ENCODE results near the gene ADARB1. TPM values are rescaled to one million over a fixed set of nuclear protein-coding genes. Genes with fewer than 3 reads are reported as not detected.
"Not testable (repeated sequence)": the region's sequence is repeated elsewhere in the genome, so short reads cannot be mapped to it uniquely, and the experiment has no call there.

ADARB1 gene
- polyA plus RNA-seq, 1 donor (not counting 4 experiments of a cell fraction or from before 2014, with no cell fraction given), result 13.0 TPM

DNA sequence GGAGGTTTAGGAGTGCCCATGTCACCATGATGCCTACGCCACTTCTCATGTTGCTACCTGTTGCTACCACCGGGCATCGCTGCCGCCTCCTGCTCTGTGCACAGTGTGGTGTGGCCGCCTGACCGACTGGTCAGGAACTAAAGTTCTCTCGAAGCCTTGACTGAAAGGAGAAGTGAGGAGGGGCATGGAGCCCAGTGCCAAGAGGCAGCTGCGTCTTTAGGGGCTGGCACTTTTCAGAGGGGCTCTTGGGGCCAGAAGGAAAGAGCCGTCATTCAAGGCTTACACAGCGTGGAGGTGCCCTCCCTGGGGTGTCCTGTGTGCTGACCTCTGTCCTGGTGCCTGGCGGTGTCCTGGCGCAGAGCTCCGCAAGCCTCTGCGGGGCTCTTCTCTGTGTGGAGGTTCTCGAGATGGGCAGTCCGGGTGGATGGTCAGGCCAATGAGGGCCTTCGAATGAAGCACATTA is 57.2 kb downstream of the ADARB1 start:
- Histone ChIP-seq H3K4me2 (ENCODE audit: control insufficient read depth, extremely low read depth, insufficient read depth, low read depth, low read length) (no peak overlapping the region), H4K20me1 (ENCODE audit: control insufficient read depth, extremely low read depth, insufficient read depth, low read length) (no peaks in the 10 kb centered on the region), H3K36me3 (ENCODE audit: control insufficient read depth in 2 of 2, extremely low read depth in 1 of 2, insufficient read depth in 2 of 2, low read length in 2 of 2) (peaks cover 5 to 21% of the 10 kb centered on the region in 2 experiments), H3K9me3 (ENCODE audit: control insufficient read depth, low read depth, low read length) (no peaks in the 10 kb centered on the region), H3K27me3 (ENCODE audit: control insufficient read depth, extremely low read depth, insufficient read depth, low read length) (no peaks in the 10 kb centered on the region), H3K9ac (ENCODE audit: control insufficient read depth, extremely low read depth, insufficient read depth, low read length) (no peak overlapping the region), H3K4me3 (ENCODE audit: control insufficient read depth in 2 of 3, extremely low read depth in 1 of 3, insufficient read depth in 2 of 3, low read depth in 1 of 3, low read length in 3 of 3) (no peak overlapping the region), H3K27ac (ENCODE audit: control insufficient read depth, insufficient read depth, low read length) (no peak overlapping the region), H3K9me1 (ENCODE audit: control insufficient read depth, extremely low read depth, insufficient read depth, low read length) (no peaks in the 10 kb centered on the region), H3K79me2 (ENCODE audit: control insufficient read depth, insufficient read depth, low read length) (no peaks in the 10 kb centered on the region), H3K4me1 (ENCODE audit: control insufficient read depth, extremely low read depth, insufficient read depth, low read length) (peaks cover 32% of the 10 kb centered on the region), H2AFZ (ENCODE audit: control insufficient read depth, low read length) (no peak overlapping the region)
- dilution Hi-C loops (cut with MboI; ENCODE audit: extremely low pct_ligation_motif_present, low sequenced_read_pairs), result loop anchor here (10.0 kb wide), 1 partner anchor 187 kb away; the partner anchor contains the start of gene SLX9
- TF ChIP-seq EZH2 (IDR thresholded peaks at IDR 0.05; ENCODE audit: low read length), result no peak
- TF ChIP-seq, protein P1, sequence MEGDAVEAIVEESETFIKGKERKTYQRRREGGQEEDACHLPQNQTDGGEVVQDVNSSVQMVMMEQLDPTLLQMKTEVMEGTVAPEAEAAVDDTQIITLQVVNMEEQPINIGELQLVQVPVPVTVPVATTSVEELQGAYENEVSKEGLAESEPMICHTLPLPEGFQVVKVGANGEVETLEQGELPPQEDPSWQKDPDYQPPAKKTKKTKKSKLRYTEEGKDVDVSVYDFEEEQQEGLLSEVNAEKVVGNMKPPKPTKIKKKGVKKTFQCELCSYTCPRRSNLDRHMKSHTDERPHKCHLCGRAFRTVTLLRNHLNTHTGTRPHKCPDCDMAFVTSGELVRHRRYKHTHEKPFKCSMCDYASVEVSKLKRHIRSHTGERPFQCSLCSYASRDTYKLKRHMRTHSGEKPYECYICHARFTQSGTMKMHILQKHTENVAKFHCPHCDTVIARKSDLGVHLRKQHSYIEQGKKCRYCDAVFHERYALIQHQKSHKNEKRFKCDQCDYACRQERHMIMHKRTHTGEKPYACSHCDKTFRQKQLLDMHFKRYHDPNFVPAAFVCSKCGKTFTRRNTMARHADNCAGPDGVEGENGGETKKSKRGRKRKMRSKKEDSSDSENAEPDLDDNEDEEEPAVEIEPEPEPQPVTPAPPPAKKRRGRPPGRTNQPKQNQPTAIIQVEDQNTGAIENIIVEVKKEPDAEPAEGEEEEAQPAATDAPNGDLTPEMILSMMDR (optimal IDR thresholded peaks at IDR 0.05 in 1 of 3, IDR thresholded peaks at IDR 0.05 in 1 of 3, conservative IDR thresholded peaks at IDR 0.05 in 1 of 3; ENCODE audit: extremely low read depth in 1 of 3, insufficient read depth in 2 of 3, low read length in 3 of 3), result no peak
- FAIRE-seq (no peak), DNase-seq (ENCODE audit: low read depth, low spot score) (no peak)

DNA sequence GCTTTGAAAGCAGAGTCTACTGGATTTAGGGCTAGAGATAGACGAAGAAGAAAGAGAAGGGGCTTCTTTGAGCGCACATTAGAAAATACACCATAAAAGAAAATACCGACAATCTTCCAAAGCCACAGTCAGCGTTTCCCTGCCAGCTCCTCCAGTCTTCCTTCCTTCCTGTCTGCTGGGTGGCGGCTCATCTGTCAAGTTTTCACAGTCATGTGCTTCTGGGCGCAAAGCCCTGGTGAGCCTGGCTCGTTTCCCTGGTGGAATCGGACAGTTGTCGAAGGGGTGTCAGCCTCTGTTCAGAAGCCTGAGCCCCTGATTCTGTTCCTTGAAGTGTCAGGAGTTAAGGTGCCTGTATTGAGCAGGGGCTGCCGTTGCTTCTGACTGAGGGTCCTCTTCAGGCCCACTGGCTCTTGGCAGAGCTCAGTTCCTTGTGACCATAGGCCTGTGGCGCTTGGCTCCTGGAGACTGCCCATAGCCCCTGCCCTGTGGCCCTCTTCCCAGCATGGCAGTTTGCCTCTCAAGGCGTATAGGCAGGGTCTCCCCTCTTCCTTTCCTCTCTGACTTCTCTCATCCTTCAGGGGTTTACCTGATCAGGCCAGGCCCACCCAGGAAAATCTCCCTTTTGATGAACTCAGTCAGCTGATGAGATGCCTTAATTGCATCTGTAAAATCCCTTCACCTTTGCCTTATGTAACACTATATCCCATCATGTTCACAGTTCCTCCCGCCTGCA is 58.6 kb downstream of the ADARB1 start:
- peaks cover 3 to 12% of the 10 kb centered on the region in 2 experiments for H3K36me3 ChIP-seq (ENCODE audit: control insufficient read depth in 2 of 2, extremely low read depth in 1 of 2, insufficient read depth in 2 of 2, low read length in 2 of 2)
- H3K4me3 ChIP-seq (ENCODE audit: control insufficient read depth in 2 of 3, extremely low read depth in 1 of 3, insufficient read depth in 2 of 3, low read depth in 1 of 3, low read length in 3 of 3), result no peak overlapping the region
- no peaks in the 10 kb centered on the region for H3K9me1 ChIP-seq (ENCODE audit: control insufficient read depth, extremely low read depth, insufficient read depth, low read length)
- H3K9ac ChIP-seq (ENCODE audit: control insufficient read depth, extremely low read depth, insufficient read depth, low read length), result no peak overlapping the region
- FAIRE-seq (no peak), DNase-seq (ENCODE audit: low read depth, low spot score) (no peak)
- H2AFZ ChIP-seq (ENCODE audit: control insufficient read depth, low read length), result no peak overlapping the region
- peaks cover 32% of the 10 kb centered on the region for H3K4me1 ChIP-seq (ENCODE audit: control insufficient read depth, extremely low read depth, insufficient read depth, low read length)
- no peaks in the 10 kb centered on the region for H3K79me2 ChIP-seq (ENCODE audit: control insufficient read depth, insufficient read depth, low read length)
- H3K9me3 ChIP-seq (ENCODE audit: control insufficient read depth, low read depth, low read length), result no peaks in the 10 kb centered on the region
- H3K27ac ChIP-seq (ENCODE audit: control insufficient read depth, insufficient read depth, low read length), result no peak overlapping the region
- no peak overlapping the region for H3K4me2 ChIP-seq (ENCODE audit: control insufficient read depth, extremely low read depth, insufficient read depth, low read depth, low read length)
- TF ChIP-seq, protein P1 (optimal IDR thresholded peaks at IDR 0.05 in 1 of 3, IDR thresholded peaks at IDR 0.05 in 1 of 3, conservative IDR thresholded peaks at IDR 0.05 in 1 of 3; ENCODE audit: extremely low read depth in 1 of 3, insufficient read depth in 2 of 3, low read length in 3 of 3), result no peak
- no peak for TF ChIP-seq EZH2 (IDR thresholded peaks at IDR 0.05; ENCODE audit: low read length)
- no peaks in the 10 kb centered on the region for H4K20me1 ChIP-seq (ENCODE audit: control insufficient read depth, extremely low read depth, insufficient read depth, low read length)
- dilution Hi-C loops (cut with MboI; ENCODE audit: extremely low pct_ligation_motif_present, low sequenced_read_pairs), result loop anchor here (10.0 kb wide), 1 partner anchor 188 kb away; the partner anchor contains the start of gene SLX9
- H3K27me3 ChIP-seq (ENCODE audit: control insufficient read depth, extremely low read depth, insufficient read depth, low read length), result no peaks in the 10 kb centered on the region

DNA sequence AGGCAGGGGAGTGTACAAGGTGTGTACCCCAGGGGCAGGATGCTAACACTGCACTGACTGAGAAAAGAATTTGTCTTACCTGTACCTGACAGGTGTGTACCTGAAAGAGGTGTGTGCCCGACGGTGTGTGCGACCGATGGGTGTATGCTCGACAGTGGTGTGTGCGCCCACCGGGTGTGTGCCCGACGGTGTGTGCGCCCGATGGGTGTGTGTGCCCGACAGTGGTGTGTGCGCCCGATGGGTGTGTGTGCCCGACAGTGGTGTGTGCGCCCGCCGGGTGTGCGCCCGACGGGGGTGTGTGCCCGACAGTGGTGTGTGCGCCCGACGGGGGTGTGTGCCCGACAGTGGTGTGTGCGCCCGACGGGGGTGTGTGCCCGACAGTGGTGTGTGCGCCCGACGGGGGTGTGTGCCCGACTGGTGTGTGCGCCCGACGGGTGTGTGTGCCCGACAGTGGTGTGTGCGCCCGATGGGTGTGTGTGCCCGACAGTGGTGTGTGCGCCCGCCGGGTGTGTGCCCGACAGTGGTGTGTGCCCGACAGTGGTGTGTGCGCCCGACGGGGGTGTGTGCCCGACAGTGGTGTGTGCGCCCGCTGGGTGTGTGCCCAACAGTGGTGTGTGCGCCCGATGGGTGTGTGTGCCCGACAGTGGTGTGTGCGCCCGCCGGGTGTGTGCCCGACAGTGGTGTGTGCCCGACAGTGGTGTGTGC is 59.3 kb downstream of the ADARB1 start:
- not testable (repeated sequence) for DNase-seq (ENCODE audit: low read depth, low spot score); FAIRE-seq; H3K4me3 ChIP-seq (ENCODE audit: control insufficient read depth in 2 of 3, extremely low read depth in 1 of 3, insufficient read depth in 2 of 3, low read depth in 1 of 3, low read length in 3 of 3); H4K20me1 ChIP-seq (ENCODE audit: control insufficient read depth, extremely low read depth, insufficient read depth, low read length); H3K9me1 ChIP-seq (ENCODE audit: control insufficient read depth, extremely low read depth, insufficient read depth, low read length); H3K9me3 ChIP-seq (ENCODE audit: control insufficient read depth, low read depth, low read length); H3K27me3 ChIP-seq (ENCODE audit: control insufficient read depth, extremely low read depth, insufficient read depth, low read length); H2AFZ ChIP-seq (ENCODE audit: control insufficient read depth, low read length); H3K9ac ChIP-seq (ENCODE audit: control insufficient read depth, extremely low read depth, insufficient read depth, low read length); H3K4me2 ChIP-seq (ENCODE audit: control insufficient read depth, extremely low read depth, insufficient read depth, low read depth, low read length); H3K79me2 ChIP-seq (ENCODE audit: control insufficient read depth, insufficient read depth, low read length); H3K27ac ChIP-seq (ENCODE audit: control insufficient read depth, insufficient read depth, low read length)
- peaks cover 29% of the 10 kb centered on the region for H3K4me1 ChIP-seq (ENCODE audit: control insufficient read depth, extremely low read depth, insufficient read depth, low read length)
- peaks cover 3 to 16% of the 10 kb centered on the region in 2 experiments for H3K36me3 ChIP-seq (ENCODE audit: control insufficient read depth in 2 of 2, extremely low read depth in 1 of 2, insufficient read depth in 2 of 2, low read length in 2 of 2)
- dilution Hi-C loops (cut with MboI; ENCODE audit: extremely low pct_ligation_motif_present, low sequenced_read_pairs), result loop anchor here (10.0 kb wide), 1 partner anchor 189 kb away; the partner anchor contains the start of gene SLX9
